GM12865 (cell line): ENCODE results near the gene SPINK6.

Experiments
- DNase-seq: peaks from one replicate; pipeline ENCODE4 v3.0.0; 2010; ENCODE audit warnings: low read depth
- H3K4me3 ChIP-seq: 2 replicates; pipeline ENCODE4 v1.5.1; 2011; ENCODE audit warnings: mild to moderate bottlenecking, low read depth, low read length, control low read depth
- CTCF ChIP-seq: IDR thresholded peaks from 2 replicates; pipeline ENCODE4 v1.5.1; 2011; ENCODE audit warnings: low read length, control low read depth, low read depth, inconsistent platforms; ENCODE audit not compliant: insufficient read depth; ENCODE audit errors: missing control alignments

Gene SPINK6

GRCh38 chr5:148230240-148230639, 27.4 kb downstream of the SPINK6 start:
- no peak overlapping the region for H3K4me3 ChIP-seq
- no peak for DNase-seq
- no peak for TF ChIP-seq CTCF

- no peak for DNase-seq
- H3K4me3 ChIP-seq: no peak overlapping the region
- TF ChIP-seq CTCF: no peak
These were observed 35.1 kb downstream of the SPINK6 start for GRCh38 chr5:148237785-148238417.

- DNase-seq: no peak
- TF ChIP-seq CTCF: no peak
- no peak within 1 kb of the TSS for H3K4me3 ChIP-seq
These were observed 35.6 kb downstream of the SPINK6 start, which contains the start of gene MARCOL for GRCh38 chr5:148238418-148238794. TSS of gene MARCOL (plus strand) at chr5:148238525. CDS start at chr5:148238598, 73 bp downstream.

GRCh38 chr5:148248894-148249293, 46.1 kb downstream of the SPINK6 start:
- no peak overlapping the region for H3K4me3 ChIP-seq
- TF ChIP-seq CTCF: no peak
- no peak for DNase-seq

- H3K4me3 ChIP-seq: no peak overlapping the region
- DNase-seq: no peak
- no peak for TF ChIP-seq CTCF
These were observed 52.6 kb downstream of the SPINK6 start for GRCh38 chr5:148255456-148255855.

GRCh38 chr5:148259288-148259687, 56.4 kb downstream of the SPINK6 start:
- no peak overlapping the region for H3K4me3 ChIP-seq
- no peak for DNase-seq
- no peak for TF ChIP-seq CTCF

- DNase-seq: no peak
- H3K4me3 ChIP-seq: no peak overlapping the region
- TF ChIP-seq CTCF: no peak
These were observed 58.4 kb downstream of the SPINK6 start for GRCh38 chr5:148261221-148261620.
